A549 (cell line): ENCODE measurements around the gene AGFG1. TPM values are rescaled to one million over a fixed set of nuclear protein-coding genes. Genes with fewer than 3 reads are reported as not detected.

Experiments
- ATAC-seq, 2 experiments: fragments of 200-7000 bp in 1 of 2; fragments of >200 bp in 1 of 2; cut with Nextera tagmentation in 1 of 2; cut with Tn5 transposase in 1 of 2; 3 replicates each; pipeline versions ENCODE4 v1.8.0 to v1.9.1; 2018 to 2020; ENCODE audit warnings: mild to moderate bottlenecking in 1 of 2, moderate library complexity in 1 of 2
- CTCF ChIA-PET: fragments of 300-600 bp; sonication (Branson Sonifier 250); formaldehyde crosslinking; extraction: SDS; loops from one replicate; lab custom pipeline; 2021; ENCODE audit warnings: antibody characterized with exemption, inconsistent platforms; lab: Yijun Ruan, JAX
- POLR2A ChIA-PET: fragments of 350-600 bp; formaldehyde crosslinking; extraction: SDS; loops from one replicate; lab custom pipeline; 2021; ENCODE audit warnings: antibody characterized with exemption, inconsistent platforms; lab: Yijun Ruan, JAX
- DNase-seq, 2 experiments: peaks; one replicate each; pipeline versions ENCODE4 v3.0.0 to v3.0.0-alpha.2; 2011 to 2016; ENCODE audit warnings: low read depth in 1 of 2, low spot score in 1 of 2
- FAIRE-seq: peaks from 2 replicates; lab custom pipeline; 2011; peaks lifted over from hg19 to GRCh38; lab: Jason Lieb, UNC
- H3K27ac ChIP-seq, 2 experiments: fragments of >200 bp; sonication (Bioruptor Twin); formaldehyde crosslinking; 3 replicates each; pipeline ENCODE4 v1.5.1; 2016 to 2017
- H3K4me1 ChIP-seq: fragments of >200 bp; sonication (Bioruptor Twin); formaldehyde crosslinking; 3 replicates; pipeline ENCODE4 v1.6.1; 2016
- H3K4me2 ChIP-seq: fragments of >200 bp; sonication (Bioruptor Twin); formaldehyde crosslinking; 3 replicates; pipeline ENCODE4 v1.6.1; 2016
- H3K4me3 ChIP-seq: fragments of >200 bp; sonication (Bioruptor Twin); formaldehyde crosslinking; 3 replicates; pipeline ENCODE4 v1.5.1; 2016
- H3K9me3 ChIP-seq: fragments of >200 bp; sonication (Bioruptor Twin); formaldehyde crosslinking; 3 replicates; pipeline ENCODE4 v1.6.1; 2016
- BCL3 ChIP-seq: fragments of >200 bp; sonication (Bioruptor Twin); formaldehyde crosslinking; IDR thresholded peaks from 3 replicates; pipeline ENCODE4 v1.6.1; 2016
- CBX2 ChIP-seq: fragments of 200-600 bp; sonication (generic); IDR thresholded peaks from 2 replicates; pipeline ENCODE4 v1.6.1; 2016; ENCODE audit warnings: low read depth, mild to moderate bottlenecking, borderline replicate concordance
- CEBPB ChIP-seq, 2 experiments: fragments of >200 bp in 1 of 2; sonication (Bioruptor Twin) in 1 of 2; formaldehyde crosslinking in 1 of 2; IDR thresholded peaks; 2 replicates each; pipeline ENCODE4 v1.6.1; 2012 to 2016
- CHD4 ChIP-seq: fragments of 200-600 bp; sonication (generic); IDR thresholded peaks from 2 replicates; pipeline ENCODE4 v1.6.1; 2016; ENCODE audit warnings: antibody characterized with exemption, mild to moderate bottlenecking, borderline replicate concordance
- EHF ChIP-seq: fragments of 250-450 bp; sonication (Bioruptor Pico); IDR thresholded peaks from 2 replicates; pipeline ENCODE4 v1.5.0; 2020; ENCODE audit warnings: mild to moderate bottlenecking
- EP300 ChIP-seq, 2 experiments: fragments of >200 bp; sonication (Bioruptor Twin); formaldehyde crosslinking; IDR thresholded peaks; 2 replicates in 1 of 2; 3 replicates in 1 of 2; pipeline ENCODE4 v1.6.1; 2016 to 2017
- FOXS1 ChIP-seq: fragments of 250-450 bp; sonication (Bioruptor Pico); IDR thresholded peaks from 2 replicates; pipeline ENCODE4 v1.5.0; 2020; ENCODE audit warnings: mild to moderate bottlenecking, moderate library complexity
- HDAC2 ChIP-seq: fragments of 200-600 bp; sonication (generic); IDR thresholded peaks from 2 replicates; pipeline ENCODE4 v1.6.1; 2016
- HEYL ChIP-seq: fragments of 250-450 bp; sonication (Bioruptor Pico); IDR thresholded peaks from 2 replicates; pipeline ENCODE4 v1.8.0; 2021; ENCODE audit warnings: mild to moderate bottlenecking, moderate library complexity
- HOXA7 ChIP-seq: fragments of 250-450 bp; sonication (Bioruptor Pico); IDR thresholded peaks from 2 replicates; pipeline ENCODE4 v1.5.0; 2020; ENCODE audit warnings: mild to moderate bottlenecking, moderate library complexity
- JUNB ChIP-seq: fragments of >200 bp; sonication (Bioruptor Twin); formaldehyde crosslinking; IDR thresholded peaks from 2 replicates; pipeline ENCODE4 v1.6.1; 2016
- KDM5A ChIP-seq: fragments of 200-600 bp; sonication (generic); IDR thresholded peaks from 2 replicates; pipeline ENCODE4 v1.6.1; 2016; ENCODE audit warnings: antibody characterized with exemption, mild to moderate bottlenecking
- NFE2L2 ChIP-seq: fragments of 150-350 bp; conservative IDR thresholded peaks from 2 replicates; pipeline ENCODE4 v1.6.1; 2014; ENCODE audit warnings: low read length
- NR3C1 ChIP-seq: fragments of >200 bp; sonication (Bioruptor Twin); formaldehyde crosslinking; IDR thresholded peaks from 3 replicates; pipeline ENCODE4 v1.6.1; 2017
- POLR2A ChIP-seq: IDR thresholded peaks from 2 replicates; pipeline ENCODE4 v1.6.1; 2012; ENCODE audit warnings: mild to moderate bottlenecking, low read length
- RARB ChIP-seq: fragments of 250-450 bp; sonication (Bioruptor Pico); IDR thresholded peaks from 2 replicates; pipeline ENCODE4 v1.8.0; 2021; ENCODE audit warnings: mild to moderate bottlenecking, moderate library complexity
- RCOR1 ChIP-seq: fragments of 150-350 bp; IDR thresholded peaks from 2 replicates; pipeline ENCODE4 v1.6.1; 2014; ENCODE audit warnings: antibody characterized with exemption, low read length, low read depth
- REST ChIP-seq: fragments of 200-600 bp; sonication (generic); IDR thresholded peaks from 2 replicates; pipeline ENCODE4 v1.6.1; 2016; ENCODE audit warnings: antibody characterized with exemption, mild to moderate bottlenecking, moderate library complexity
- SREBF2 ChIP-seq: fragments of 450-650 bp; IDR thresholded peaks from 2 replicates; pipeline ENCODE4 v1.6.1; 2014; ENCODE audit warnings: mild to moderate bottlenecking, moderate library complexity
- TFCP2L1 ChIP-seq: fragments of 250-450 bp; sonication (Bioruptor Pico); IDR thresholded peaks from 2 replicates; pipeline ENCODE4 v1.5.0; 2021; ENCODE audit warnings: mild to moderate bottlenecking
- whole genome bisulfite sequencing: methylation state at CpG from one replicate; pipeline ENCODE4 v1.1.6; 2017; ENCODE audit errors: missing lambda C conversion rate; 5-methylcytosine and 5-hydroxymethylcytosine counted together
- polyA plus RNA-seq, 4 experiments: library from polyadenylated mRNA; depleted of rRNA in 3 of 4; stranded (reverse); fragments of >200 nt; fragmentation: RNase III in 1 of 4; extraction: RNeasy Plus Mini Kit Qiagen cat#74134 plus additional on column Dnase treatment in 1 of 4; gene quantifications; 2 replicates in 3 of 4; 3 replicates in 1 of 4; pipeline ENCODE4 v1.2.3, GENCODE V29; 2011 to 2017
- TF ChIP-seq, protein P1 (sequence below): fragments of 150-350 bp; IDR thresholded peaks from 2 replicates; pipeline ENCODE4 v1.6.1; 2014; ENCODE audit warnings: low read depth, mild to moderate bottlenecking, low read length
- TF ChIP-seq, protein P2 (sequence below): IDR thresholded peaks from 2 replicates; pipeline ENCODE4 v1.6.1; 2012
- TF ChIP-seq, protein P3 (sequence below): fragments of 250-450 bp; sonication (Bioruptor Pico); IDR thresholded peaks from 2 replicates; pipeline ENCODE4 v1.5.0; 2020; ENCODE audit warnings: low read depth, mild to moderate bottlenecking, moderate library complexity

The AGFG1 gene
- polyA plus RNA-seq, 2 of the 4 experiments (the other 2 are of a cell fraction) = 96.9 to 384 TPM

- CTCF ChIA-PET = interaction anchor here (1.7 kb wide), 1 partner anchor 163 kb away, joined by 9 read pairs; no protein-coding TSS in a partner anchor
- no peak for FAIRE-seq
- WGBS = 90% methylated on average over 2 of the region's 2 CpGs
These were observed 96.9 kb downstream of the AGFG1 start for GRCh38 chr2:227568852-227569169.

GRCh38 chr2:227570615-227571014 lies 98.7 kb downstream of the AGFG1 start:
- H3K4me3 ChIP-seq = no peak overlapping the region
- ChIA-PET CTCF (interaction anchor here (0.6 to 1.4 kb wide), 2 partner anchors 195 to 196 kb away, joined by 3 to 4 read pairs; no protein-coding TSS in a partner anchor), POLR2A (no interaction called here)
- TF ChIP-seq POLR2A (no peak), HOXA7 (CRISPR knock-in tag) (peak; percentile 91), SREBF2 (no peak), RARB (CRISPR knock-in tag) (peak; percentile 58; the same call in 1 of the 2 replicates), REST (no peak), TFCP2L1 (CRISPR knock-in tag) (peak; percentile 10; the same call in 1 of the 2 replicates), EHF (no peak)
- TF ChIP-seq, protein P1, sequence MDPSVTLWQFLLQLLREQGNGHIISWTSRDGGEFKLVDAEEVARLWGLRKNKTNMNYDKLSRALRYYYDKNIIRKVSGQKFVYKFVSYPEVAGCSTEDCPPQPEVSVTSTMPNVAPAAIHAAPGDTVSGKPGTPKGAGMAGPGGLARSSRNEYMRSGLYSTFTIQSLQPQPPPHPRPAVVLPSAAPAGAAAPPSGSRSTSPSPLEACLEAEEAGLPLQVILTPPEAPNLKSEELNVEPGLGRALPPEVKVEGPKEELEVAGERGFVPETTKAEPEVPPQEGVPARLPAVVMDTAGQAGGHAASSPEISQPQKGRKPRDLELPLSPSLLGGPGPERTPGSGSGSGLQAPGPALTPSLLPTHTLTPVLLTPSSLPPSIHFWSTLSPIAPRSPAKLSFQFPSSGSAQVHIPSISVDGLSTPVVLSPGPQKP = no peak
- no peaks in the 10 kb centered on the region for H3K9me3 ChIP-seq
- no peak overlapping the region for H3K4me2 ChIP-seq
- FAIRE-seq (no peak), DNase-seq (no peak), ATAC-seq (peak in 1 of 2 experiments; percentile 2; a peak in 3 of 6 replicates)
- 78% methylated on average over 1 of the region's 1 CpG for WGBS
- H3K27ac ChIP-seq = peak overlapping the region in 1 of 2 experiments; percentile 10; a peak in 1 of 6 replicates
- H3K4me1 ChIP-seq = peaks cover 18% of the 10 kb centered on the region; the same call in 1 of the 3 replicates

More at GRCh38 chr2:227568852-227569169, 96.9 kb downstream of the AGFG1 start:
- Histone ChIP-seq H3K4me3 (no peak overlapping the region), H3K27ac (no peak overlapping the region)
- no peak for ATAC-seq
- TF ChIP-seq HOXA7 (CRISPR knock-in tag) = peak; percentile 51
- no peak for TF ChIP-seq RCOR1
- TF ChIP-seq HEYL (CRISPR knock-in tag) = no peak
- no peak for TF ChIP-seq HDAC2
- TF ChIP-seq CEBPB (IDR thresholded peaks at IDR 0.05) = no peak
- no peak for TF ChIP-seq EHF
- no peak for TF ChIP-seq NFE2L2
- TF ChIP-seq, all 56 proteins: peak for 1
- no peaks in the 10 kb centered on the region for H3K9me3 ChIP-seq
- H3K4me2 ChIP-seq = no peak overlapping the region
- POLR2A ChIA-PET = no interaction called here
- peaks cover 18% of the 10 kb centered on the region; the same call in 1 of the 3 replicates for H3K4me1 ChIP-seq
- DNase-seq = no peak

- no peaks in the 10 kb centered on the region for H3K9me3 ChIP-seq
- DNase-seq = no peak
- no peak overlapping the region for H3K4me2 ChIP-seq
- CTCF ChIA-PET = no interaction called here
- ATAC-seq = no peak
- no peak overlapping the region for H3K4me3 ChIP-seq
- H3K4me1 ChIP-seq = peaks cover 18% of the 10 kb centered on the region
- TF ChIP-seq HOXA7 (CRISPR knock-in tag) (no peak), FOXS1 (CRISPR knock-in tag) (no peak), NFE2L2 (no peak), CBX2 (no peak), BCL3 (no peak), NR3C1 (no peak), KDM5A (no peak), CHD4 (no peak), POLR2A (no peak), JUNB (no peak), EP300 (IDR thresholded peaks at IDR 0.05) (no peak), RARB (CRISPR knock-in tag) (no peak), REST (no peak), SREBF2 (no peak)
- TF ChIP-seq, protein P2, sequence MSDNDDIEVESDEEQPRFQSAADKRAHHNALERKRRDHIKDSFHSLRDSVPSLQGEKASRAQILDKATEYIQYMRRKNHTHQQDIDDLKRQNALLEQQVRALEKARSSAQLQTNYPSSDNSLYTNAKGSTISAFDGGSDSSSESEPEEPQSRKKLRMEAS = no peak
- TF ChIP-seq, protein P3, sequence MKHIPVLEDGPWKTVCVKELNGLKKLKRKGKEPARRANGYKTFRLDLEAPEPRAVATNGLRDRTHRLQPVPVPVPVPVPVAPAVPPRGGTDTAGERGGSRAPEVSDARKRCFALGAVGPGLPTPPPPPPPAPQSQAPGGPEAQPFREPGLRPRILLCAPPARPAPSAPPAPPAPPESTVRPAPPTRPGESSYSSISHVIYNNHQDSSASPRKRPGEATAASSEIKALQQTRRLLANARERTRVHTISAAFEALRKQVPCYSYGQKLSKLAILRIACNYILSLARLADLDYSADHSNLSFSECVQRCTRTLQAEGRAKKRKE (CRISPR knock-in tag) = no peak
- TF ChIP-seq, all 56 proteins: peak for 0
- H3K27ac ChIP-seq = no peak overlapping the region
- POLR2A ChIA-PET = no interaction called here
- FAIRE-seq = no peak
These were observed 104.2 kb downstream of the AGFG1 start for GRCh38 chr2:227576110-227576509.
